T-helper 2 cell treated with Interferon-gamma antibody and Interleukin-4, amounts not matched to agents 5 μg/mL and 100 μg/mL, for 36 hours (primary cell): ENCODE measurements around the gene NCAPH2.
A peak's percentile ranks its signal among the peaks of the same experiment; 100 is the strongest.

Experiments used
- DNase-seq: peaks from one replicate; pipeline ENCODE4 v3.0.0; 2021; ENCODE audit warnings: low spot score
- H3K27ac Mint-ChIP-seq: one replicate; pipeline ENCODE4 v1.8.0; 2021; ENCODE audit warnings: mild to moderate bottlenecking, mixed read lengths
- H3K27me3 Mint-ChIP-seq: one replicate; pipeline ENCODE4 v1.8.0; 2021; ENCODE audit warnings: low read depth, mixed read lengths
- H3K36me3 Mint-ChIP-seq: one replicate; pipeline ENCODE4 v1.8.0; 2021; ENCODE audit warnings: low read depth, mixed read lengths
- H3K4me1 Mint-ChIP-seq: one replicate; pipeline ENCODE4 v1.8.0; 2021; ENCODE audit warnings: low read depth, mixed read lengths
- H3K4me3 Mint-ChIP-seq: one replicate; pipeline ENCODE4 v1.8.0; 2022; ENCODE audit warnings: mild to moderate bottlenecking, moderate library complexity, mixed read lengths
- H3K9me3 Mint-ChIP-seq: one replicate; pipeline ENCODE4 v1.8.0; 2021; ENCODE audit warnings: mixed read lengths

NCAPH2 gene

GRCh38 chr22:50561401-50562358 lies 53.7 kb downstream of the NCAPH2 start:
- peak overlapping the region; percentile 56 for H3K4me3 Mint-ChIP-seq
- no peaks in the 10 kb centered on the region for H3K36me3 Mint-ChIP-seq
- peaks cover 19% of the 10 kb centered on the region for H3K4me1 Mint-ChIP-seq
- H3K9me3 Mint-ChIP-seq = no peaks in the 10 kb centered on the region
- H3K27me3 Mint-ChIP-seq = peaks cover 24% of the 10 kb centered on the region
- no peak for DNase-seq
- peak overlapping the region; percentile 71 for H3K27ac Mint-ChIP-seq

- peak; percentile 96 for DNase-seq
- Mint-ChIP-seq H3K36me3 (peaks cover 3% of the 10 kb centered on the region), H3K4me1 (peaks cover 19% of the 10 kb centered on the region), H3K9me3 (no peaks in the 10 kb centered on the region), H3K27me3 (peaks cover 23% of the 10 kb centered on the region), H3K4me3 (peak within 1 kb of the TSS; percentile 88), H3K27ac (peak within 1 kb of the TSS; percentile 71)
Observed at GRCh38 chr22:50562523-50563412, 54.7 kb downstream of the NCAPH2 start, which contains the start of gene SYCE3. TSS of gene SYCE3 (minus strand) at chr22:50562919. CDS start at chr22:50556405, 6,514 bp downstream.

- peaks cover 22% of the 10 kb centered on the region for H3K27me3 Mint-ChIP-seq
- peaks cover 19% of the 10 kb centered on the region for H3K4me1 Mint-ChIP-seq
- no peaks in the 10 kb centered on the region for H3K9me3 Mint-ChIP-seq
Observed at GRCh38 chr22:50563413-50564160, 55.6 kb downstream of the NCAPH2 start.

DNA sequence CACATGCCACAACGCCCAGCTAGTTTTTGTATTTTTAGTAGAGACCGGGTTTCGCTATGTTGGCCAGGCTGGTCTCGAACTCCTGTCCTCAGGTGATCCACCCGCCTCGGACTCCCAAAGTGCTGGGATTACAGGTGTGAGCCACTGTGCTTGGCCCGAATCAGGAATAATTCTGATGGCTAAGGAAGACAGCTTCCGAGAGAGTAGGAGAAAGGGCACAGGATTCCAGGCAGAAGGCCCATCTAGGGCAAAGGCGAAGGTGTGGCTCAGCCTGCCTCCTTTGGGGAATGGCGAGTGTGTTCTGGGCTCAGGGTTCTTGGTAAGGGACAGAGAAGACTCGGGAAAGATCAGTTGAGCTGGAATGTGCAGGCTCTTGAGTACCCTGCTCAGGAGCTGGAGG lies 56.3 kb downstream of the NCAPH2 start:
- Mint-ChIP-seq H3K4me1 (peaks cover 19% of the 10 kb centered on the region), H3K27ac (no peak overlapping the region), H3K36me3 (peaks cover 7% of the 10 kb centered on the region), H3K4me3 (no peak overlapping the region), H3K9me3 (no peaks in the 10 kb centered on the region), H3K27me3 (peaks cover 17% of the 10 kb centered on the region)
- DNase-seq = no peak

More at GRCh38 chr22:50563413-50564160, 55.6 kb downstream of the NCAPH2 start:
- H3K27ac Mint-ChIP-seq = peak overlapping the region; percentile 67
- H3K36me3 Mint-ChIP-seq = peaks cover 6% of the 10 kb centered on the region
- no peak for DNase-seq
- H3K4me3 Mint-ChIP-seq = peak overlapping the region; percentile 88

DNA sequence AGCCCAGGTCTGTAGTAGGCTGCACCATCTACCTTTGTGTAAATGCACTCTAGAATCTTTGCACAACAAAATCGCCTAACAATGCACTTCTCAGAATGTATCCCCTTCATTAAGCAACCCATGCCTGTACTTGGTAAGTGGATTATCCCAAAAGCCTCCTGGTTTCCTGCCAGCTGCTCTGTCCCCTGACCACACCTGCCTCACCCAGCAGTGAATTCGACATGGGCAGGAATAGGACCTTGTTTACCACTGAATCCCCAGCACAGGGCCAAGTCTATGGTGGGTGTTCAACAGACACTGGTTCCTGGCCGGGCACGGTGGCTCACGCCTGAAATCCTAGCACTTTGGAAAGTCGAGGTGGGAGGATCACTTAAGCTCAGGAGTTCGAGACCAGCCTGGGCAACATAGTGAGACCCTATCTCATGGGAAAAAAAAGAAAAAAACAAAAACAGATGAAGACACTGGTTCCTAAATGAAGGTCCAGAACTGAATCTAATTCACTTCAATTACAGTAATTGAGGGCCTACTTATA lies 59.8 kb downstream of the NCAPH2 start:
- Mint-ChIP-seq H3K36me3 (peaks cover 25% of the 10 kb centered on the region), H3K9me3 (no peaks in the 10 kb centered on the region)
- DNase-seq = no peak

DNA sequence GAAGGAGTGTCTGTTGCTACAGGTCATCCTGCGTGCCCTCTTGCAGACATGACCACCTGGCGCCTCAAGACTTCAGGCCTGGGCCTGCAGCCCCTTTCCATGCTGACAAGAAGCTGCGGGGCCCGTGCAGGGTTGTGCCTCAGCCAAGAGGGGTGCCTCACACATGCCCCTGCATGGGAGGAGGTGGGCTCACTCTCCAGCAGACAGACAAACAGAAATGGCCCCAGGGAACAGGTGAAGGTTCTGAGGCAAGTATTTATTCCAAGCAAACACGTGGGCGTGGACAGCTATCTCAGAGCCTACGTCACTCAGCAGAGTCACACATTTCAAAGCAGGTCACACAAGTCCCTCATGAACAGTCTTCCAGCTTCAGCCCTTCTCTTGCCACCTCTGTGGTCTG lies 60.6 kb downstream of the NCAPH2 start:
- Mint-ChIP-seq H3K27ac (no peak overlapping the region), H3K4me1 (peaks cover 3% of the 10 kb centered on the region), H3K4me3 (no peak overlapping the region), H3K36me3 (peaks cover 25% of the 10 kb centered on the region), H3K27me3 (peaks cover under 1% of the 10 kb centered on the region), H3K9me3 (no peaks in the 10 kb centered on the region)
- DNase-seq = no peak

More for the DNA sequence above, 59.8 kb downstream of the NCAPH2 start:
- H3K27ac Mint-ChIP-seq = no peak overlapping the region
- H3K4me1 Mint-ChIP-seq = peaks cover 11% of the 10 kb centered on the region
- H3K4me3 Mint-ChIP-seq = no peak overlapping the region
- H3K27me3 Mint-ChIP-seq = peaks cover 9% of the 10 kb centered on the region

DNA sequence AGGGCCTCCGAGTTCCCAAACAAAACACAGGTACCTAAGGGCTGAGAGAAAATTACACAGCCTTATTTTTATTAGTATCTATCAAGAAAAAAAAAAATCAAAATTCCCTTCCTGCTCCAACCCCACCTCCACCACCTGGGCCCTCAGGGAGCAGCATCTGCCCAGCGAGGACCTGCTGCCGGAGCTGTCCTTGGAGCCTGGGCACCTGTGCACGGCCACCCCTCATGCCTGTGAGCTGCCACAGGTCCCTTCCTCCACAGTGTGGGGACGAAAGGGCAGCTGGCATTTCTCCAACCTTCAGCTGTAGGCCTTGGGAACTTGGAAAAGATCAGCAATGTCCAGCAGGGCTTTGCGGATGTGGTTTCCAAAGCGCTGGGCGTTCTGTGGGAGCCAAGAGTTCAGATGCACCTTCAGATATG lies 61.0 kb downstream of the NCAPH2 start:
- no peak for DNase-seq
- Mint-ChIP-seq H3K27ac (no peak overlapping the region), H3K4me1 (no peaks in the 10 kb centered on the region), H3K4me3 (no peak overlapping the region), H3K27me3 (no peaks in the 10 kb centered on the region), H3K9me3 (no peaks in the 10 kb centered on the region), H3K36me3 (peaks cover 26% of the 10 kb centered on the region)

- no peaks in the 10 kb centered on the region for H3K4me1 Mint-ChIP-seq
- no peaks in the 10 kb centered on the region for H3K9me3 Mint-ChIP-seq
- H3K27ac Mint-ChIP-seq = no peak overlapping the region
- DNase-seq = no peak
- no peak overlapping the region for H3K4me3 Mint-ChIP-seq
- H3K27me3 Mint-ChIP-seq = no peaks in the 10 kb centered on the region
- peaks cover 29% of the 10 kb centered on the region for H3K36me3 Mint-ChIP-seq
Observed at GRCh38 chr22:50569896-50570535, 62.0 kb downstream of the NCAPH2 start.

DNA sequence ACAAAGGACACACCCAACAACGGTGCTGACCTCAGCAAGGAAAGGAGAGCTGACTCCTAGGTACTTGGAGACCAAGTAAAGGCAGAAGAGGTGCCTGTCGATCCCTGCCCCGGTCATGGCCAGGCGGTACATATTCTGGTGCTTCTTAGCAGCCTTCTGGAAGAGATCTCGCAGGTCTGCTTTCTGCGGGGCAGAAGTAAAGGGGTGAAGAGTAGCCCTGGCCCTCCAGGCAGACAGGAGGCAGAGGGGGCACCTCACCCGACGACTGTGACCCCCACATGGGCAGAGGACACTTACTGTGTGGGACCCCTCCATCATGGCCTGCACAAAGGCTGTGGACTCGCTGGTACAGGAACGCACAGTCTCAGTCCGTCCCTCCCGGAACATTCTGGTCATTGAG lies 62.8 kb downstream of the NCAPH2 start:
- Mint-ChIP-seq H3K27me3 (no peaks in the 10 kb centered on the region), H3K4me1 (no peaks in the 10 kb centered on the region), H3K36me3 (peaks cover 29% of the 10 kb centered on the region), H3K4me3 (no peak overlapping the region), H3K27ac (no peak overlapping the region), H3K9me3 (no peaks in the 10 kb centered on the region)
- no peak for DNase-seq

DNA sequence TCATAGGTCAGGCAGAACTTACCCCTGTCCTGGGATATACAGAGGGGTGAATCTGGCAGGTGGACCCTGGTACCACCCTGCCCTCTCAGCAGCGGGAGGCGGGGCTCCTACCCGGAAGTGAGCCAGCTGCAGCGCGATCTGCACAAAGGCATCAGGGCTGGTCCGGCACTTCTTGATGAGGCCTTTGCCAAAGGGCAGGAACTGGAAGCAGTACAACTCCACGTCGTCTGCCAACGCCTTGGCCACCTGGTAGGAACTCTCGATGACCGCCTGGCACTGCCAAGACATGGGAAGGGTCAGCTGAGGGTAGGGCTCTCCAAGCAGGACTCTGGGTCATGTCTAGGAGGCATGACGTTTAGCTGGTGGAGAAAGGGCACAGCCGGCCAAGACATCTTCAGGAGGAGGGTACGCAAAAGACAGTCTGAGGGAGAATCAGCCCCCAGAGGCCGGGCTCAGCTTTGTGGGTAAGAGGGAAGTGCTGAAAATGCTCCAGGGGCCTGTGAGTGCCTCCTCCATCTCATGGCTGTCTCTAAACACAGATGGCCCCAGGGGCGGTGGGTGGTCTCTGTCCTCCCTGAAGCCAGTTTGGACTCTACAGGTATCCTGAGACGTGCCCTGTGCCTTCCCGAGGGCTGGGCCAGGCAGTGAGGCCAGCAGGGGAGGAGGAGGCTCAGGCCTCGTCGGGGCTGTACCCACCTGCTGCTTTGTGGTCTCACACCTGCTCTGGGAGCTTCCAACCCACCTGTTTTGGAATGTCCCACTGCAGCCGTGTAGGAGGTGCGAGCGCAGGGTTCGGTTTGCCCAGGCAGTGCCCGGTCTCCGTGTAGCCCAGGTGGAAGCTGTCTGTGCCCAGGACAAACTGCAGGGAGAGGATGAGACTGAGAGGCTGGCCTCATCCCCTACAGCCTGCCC lies 63.5 kb downstream of the NCAPH2 start:
- H3K4me3 Mint-ChIP-seq = no peak overlapping the region
- no peaks in the 10 kb centered on the region for H3K4me1 Mint-ChIP-seq
- no peaks in the 10 kb centered on the region for H3K9me3 Mint-ChIP-seq
- peaks cover 29% of the 10 kb centered on the region for H3K36me3 Mint-ChIP-seq
- no peak overlapping the region for H3K27ac Mint-ChIP-seq
- H3K27me3 Mint-ChIP-seq = no peaks in the 10 kb centered on the region
- no peak for DNase-seq

DNA sequence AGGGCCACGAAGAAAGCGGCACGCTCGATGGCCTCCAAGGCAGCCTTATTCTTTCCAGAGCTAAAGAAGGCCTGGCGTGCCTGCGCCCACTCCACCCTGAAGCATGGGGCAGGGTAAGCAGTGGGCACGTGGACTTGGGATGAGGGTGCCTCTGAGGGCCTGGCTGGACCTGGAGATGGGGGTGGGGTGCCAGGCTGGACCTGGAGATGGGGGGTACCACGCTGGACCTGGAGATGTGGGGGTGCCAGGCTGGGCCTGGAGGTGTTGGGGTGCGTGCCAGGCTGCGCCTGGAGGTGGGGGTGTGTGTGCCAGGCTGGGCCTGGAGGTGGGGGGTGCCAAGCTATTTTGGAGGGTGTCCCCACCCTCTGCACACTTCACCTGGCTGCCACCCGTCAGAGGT lies 64.9 kb downstream of the NCAPH2 start:
- no peak overlapping the region for H3K27ac Mint-ChIP-seq
- no peak for DNase-seq
- peaks cover 33% of the 10 kb centered on the region for H3K36me3 Mint-ChIP-seq
- no peak overlapping the region for H3K4me3 Mint-ChIP-seq
- H3K4me1 Mint-ChIP-seq = peaks cover 3% of the 10 kb centered on the region
- no peaks in the 10 kb centered on the region for H3K27me3 Mint-ChIP-seq
- no peaks in the 10 kb centered on the region for H3K9me3 Mint-ChIP-seq
